ENCODE measurements around the gene PTPRE. TPM values are rescaled to one million over a fixed set of nuclear protein-coding genes. Genes with fewer than 3 reads are reported as not detected.

The PTPRE gene
- total RNA-seq, 4 donors from 2014 or later, result 28.1 to 89.7 (median 54.2) TPM

GRCh38 chr10:128065881-128066534 is 159.1 kb downstream of the PTPRE start:
- no peak for TF ChIP-seq CTCF (IDR thresholded peaks at IDR 0.05)
- ATAC-seq (ENCODE audit: low FRiP score) (no peak), DNase-seq (ENCODE audit: low spot score) (no peak)

GRCh38 chr10:128066870-128067382 is 160.0 kb downstream of the PTPRE start:
- DNase-seq (ENCODE audit: low spot score) (peak; percentile 21), ATAC-seq (ENCODE audit: low FRiP score) (no peak)
- no peak for TF ChIP-seq CTCF (IDR thresholded peaks at IDR 0.05)

GRCh38 chr10:128067691-128068397 is 160.9 kb downstream of the PTPRE start:
- no peak for TF ChIP-seq CTCF (IDR thresholded peaks at IDR 0.05)
- no peak for ATAC-seq (ENCODE audit: low FRiP score)
- DNase-seq (ENCODE audit: low spot score), result peak; percentile 14

- TF ChIP-seq CTCF (IDR thresholded peaks at IDR 0.05), result no peak
- DNase-seq (ENCODE audit: low spot score), result peak; percentile 18
- ATAC-seq (ENCODE audit: low FRiP score), result no peak
These were observed 161.7 kb downstream of the PTPRE start for GRCh38 chr10:128068398-128069285.

GRCh38 chr10:128069351-128070051 is 162.6 kb downstream of the PTPRE start:
- peak; percentile 30 for DNase-seq (ENCODE audit: low spot score)
- TF ChIP-seq CTCF (IDR thresholded peaks at IDR 0.05), result peak in 1 of 3 donors; percentile 65
- peak; percentile 60 for ATAC-seq (ENCODE audit: low FRiP score)

GRCh38 chr10:128070161-128070560 is 163.3 kb downstream of the PTPRE start:
- DNase-seq (ENCODE audit: low spot score) (no peak), ATAC-seq (ENCODE audit: low FRiP score) (no peak)
- TF ChIP-seq CTCF (IDR thresholded peaks at IDR 0.05), result no peak

Measured in omental fat pad (tissue), 4 donors.